GM19193 (cell line): ENCODE measurements around the gene TSPAN8.

Source experiments
- POLR2A ChIP-seq: IDR thresholded peaks from 4 replicates; pipeline ENCODE4 v1.6.1; 2011; ENCODE audit not compliant: insufficient read depth, insufficient read length; ENCODE audit errors: extremely low read depth

Gene TSPAN8

GRCh38 chr12:71157601-71158233 lies at the start of gene TSPAN8:
TSS of gene TSPAN8 (minus strand) at chr12:71157999. CDS start at chr12:71157678, 321 bp downstream.
- no peak for TF ChIP-seq POLR2A

DNA sequence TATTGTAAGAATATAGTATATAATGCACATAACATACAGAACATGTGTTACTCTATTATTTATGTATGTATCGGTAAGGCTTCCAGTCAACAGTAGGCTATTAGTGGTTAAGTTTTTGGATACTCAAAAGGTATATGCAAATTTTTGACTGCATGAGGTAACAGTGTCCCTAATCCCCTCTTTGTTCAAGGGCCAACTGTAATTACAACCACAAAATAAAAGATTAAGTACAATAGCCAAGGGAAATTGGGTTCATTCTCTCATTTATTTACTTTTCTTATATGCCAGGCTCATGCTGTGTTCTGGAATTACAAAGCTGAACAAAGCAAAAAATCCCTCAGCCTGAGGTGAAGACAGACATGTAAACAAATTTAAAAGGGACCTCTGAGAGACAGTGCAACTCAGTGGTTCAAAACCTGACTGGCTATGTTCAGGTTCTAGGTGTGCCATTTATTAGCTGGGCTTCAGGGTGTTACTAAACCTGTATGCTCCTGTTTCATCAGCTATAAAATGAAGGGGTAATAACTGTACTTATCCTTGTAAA lies 43.4 kb upstream of the TSPAN8 start:
- TF ChIP-seq POLR2A = no peak

DNA sequence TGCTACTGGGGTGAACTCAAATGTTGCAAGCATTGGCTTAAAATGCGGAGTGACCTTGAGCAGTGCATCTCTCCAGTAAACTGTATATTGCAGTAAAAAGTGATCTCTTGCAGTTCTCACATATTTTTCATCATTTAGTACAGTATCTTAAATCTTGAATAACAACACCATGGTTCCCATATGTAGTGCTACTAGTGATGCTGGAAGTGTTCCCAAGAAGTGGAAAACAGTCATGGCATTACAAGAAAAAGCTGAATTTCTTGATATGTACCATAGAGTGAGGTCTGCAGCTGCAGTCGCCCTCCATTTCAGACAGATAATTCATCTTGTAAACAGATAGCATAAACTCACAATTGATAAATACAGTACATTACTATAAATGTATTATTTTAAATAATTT lies 42.9 kb upstream of the TSPAN8 start:
- TF ChIP-seq POLR2A = no peak

GRCh38 chr12:71197460-71197859 lies 39.7 kb upstream of the TSPAN8 start:
- no peak for TF ChIP-seq POLR2A

GRCh38 chr12:71195338-71195896 lies 37.6 kb upstream of the TSPAN8 start:
- no peak for TF ChIP-seq POLR2A

DNA sequence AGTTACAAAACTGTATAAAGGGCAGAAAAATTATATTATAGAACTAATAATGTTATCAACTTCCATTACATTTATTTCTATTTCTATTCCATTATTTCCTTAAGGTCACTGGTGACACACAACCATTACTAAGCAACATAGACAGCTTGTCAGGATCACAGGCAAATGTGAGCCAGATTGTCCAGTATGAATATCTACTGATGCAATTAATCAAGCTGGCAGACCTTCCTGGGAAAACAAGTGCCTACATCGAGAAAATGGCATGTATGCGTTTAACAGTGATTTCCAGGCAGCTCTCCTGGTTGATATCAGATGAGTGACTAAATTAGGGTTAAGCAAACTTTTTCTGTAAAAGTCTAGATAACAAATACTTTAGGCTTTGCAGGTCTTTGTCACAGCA lies 36.9 kb upstream of the TSPAN8 start:
- TF ChIP-seq POLR2A = no peak

DNA sequence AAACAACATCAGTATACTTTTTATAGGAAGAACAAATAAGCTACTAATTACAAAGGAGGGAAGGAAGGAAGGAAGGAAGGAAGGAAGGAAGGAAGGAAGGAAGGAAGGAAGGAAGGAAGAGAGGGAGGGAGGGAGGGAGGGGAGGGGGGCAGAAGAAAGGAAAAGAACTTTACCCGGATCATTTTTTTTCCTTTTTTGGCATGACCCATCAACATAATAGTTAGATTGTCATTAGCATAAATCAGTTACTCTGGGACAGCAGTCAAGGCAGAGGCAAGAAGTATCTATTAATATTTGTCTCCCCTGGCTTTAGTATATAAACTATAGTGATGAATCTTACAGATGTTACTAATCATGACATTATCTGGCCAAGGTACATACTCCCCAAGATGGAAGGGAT lies 35.2 kb upstream of the TSPAN8 start:
- no peak for TF ChIP-seq POLR2A

DNA sequence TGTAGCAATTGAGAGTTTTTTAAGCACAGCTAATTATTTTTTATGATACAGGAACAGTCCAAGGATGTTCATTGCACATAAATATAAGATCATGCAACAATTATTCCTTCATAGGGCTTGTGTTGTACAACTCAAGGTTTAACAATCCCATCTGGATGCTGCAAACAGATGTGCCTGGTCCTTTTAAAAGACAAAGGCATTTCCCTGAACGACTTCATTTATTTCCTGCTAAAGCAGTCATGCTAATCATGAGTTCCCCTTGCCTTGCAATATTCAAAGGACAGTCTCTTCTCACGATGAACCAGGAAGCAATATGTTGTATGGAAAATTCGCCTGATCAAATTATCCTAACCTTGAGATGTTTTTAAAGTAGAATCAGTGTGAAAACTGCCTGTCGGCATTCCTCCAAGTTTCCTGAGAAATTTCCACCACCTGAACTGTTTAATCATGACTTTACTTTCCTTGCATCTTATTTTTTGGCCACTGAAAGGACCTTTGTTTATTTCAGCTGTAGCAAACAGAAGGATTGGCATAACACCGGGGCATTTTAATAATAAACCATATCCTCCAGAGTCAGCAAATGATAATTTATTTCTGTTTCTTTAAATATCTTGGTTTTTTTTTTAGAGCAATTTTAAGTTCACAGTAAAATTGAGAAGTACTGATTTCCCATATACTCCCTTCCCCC lies 33.9 kb upstream of the TSPAN8 start:
- TF ChIP-seq POLR2A = no peak

- no peak for TF ChIP-seq POLR2A
Measured at GRCh38 chr12:71190822-71191221, 33.0 kb upstream of the TSPAN8 start.

GRCh38 chr12:71187379-71187778 lies 29.6 kb upstream of the TSPAN8 start:
- TF ChIP-seq POLR2A = no peak

GRCh38 chr12:71186571-71187288 lies 28.9 kb upstream of the TSPAN8 start:
- no peak for TF ChIP-seq POLR2A

DNA sequence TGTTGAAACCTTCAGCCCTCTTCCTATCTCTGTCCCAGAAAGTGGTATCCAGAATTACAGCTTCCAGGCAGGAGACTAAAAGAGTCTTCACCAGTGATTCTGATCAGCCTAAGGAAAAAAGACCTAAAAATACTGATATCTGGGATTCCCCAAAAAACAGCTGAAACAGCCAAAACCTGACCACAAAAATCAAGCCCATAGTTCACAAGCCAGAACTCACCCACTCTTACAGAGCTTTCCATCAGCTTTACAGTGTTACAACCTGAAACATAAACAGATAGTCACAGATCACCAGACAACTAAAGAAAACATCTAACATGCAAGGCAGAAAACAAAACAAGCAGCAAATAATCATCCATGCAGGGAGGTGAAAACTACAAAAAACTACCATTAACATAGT lies 26.0 kb upstream of the TSPAN8 start:
- TF ChIP-seq POLR2A = no peak

GRCh38 chr12:71183018-71183417 lies 25.2 kb upstream of the TSPAN8 start:
- TF ChIP-seq POLR2A = no peak

GRCh38 chr12:71178162-71178561 lies 20.4 kb upstream of the TSPAN8 start:
- TF ChIP-seq POLR2A = no peak

DNA sequence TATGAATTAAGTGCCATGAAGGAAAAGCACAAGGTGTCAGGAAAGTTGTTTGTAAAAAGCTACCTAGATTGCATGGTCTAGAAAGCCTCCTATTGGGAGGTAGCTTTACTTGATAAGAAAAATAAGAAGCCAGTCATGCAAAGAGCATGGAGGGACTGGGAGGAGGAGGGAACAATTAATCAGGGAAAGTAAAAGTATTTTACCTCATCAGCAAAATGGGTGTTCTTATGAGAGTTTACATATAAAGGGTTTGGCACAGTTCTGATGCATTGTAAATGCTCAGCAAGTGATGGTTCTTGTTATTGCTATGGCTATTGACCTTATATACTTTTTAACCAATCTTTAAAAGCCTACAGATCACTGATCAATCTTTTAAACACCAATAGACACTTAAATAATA lies 17.0 kb upstream of the TSPAN8 start:
- no peak for TF ChIP-seq POLR2A

DNA sequence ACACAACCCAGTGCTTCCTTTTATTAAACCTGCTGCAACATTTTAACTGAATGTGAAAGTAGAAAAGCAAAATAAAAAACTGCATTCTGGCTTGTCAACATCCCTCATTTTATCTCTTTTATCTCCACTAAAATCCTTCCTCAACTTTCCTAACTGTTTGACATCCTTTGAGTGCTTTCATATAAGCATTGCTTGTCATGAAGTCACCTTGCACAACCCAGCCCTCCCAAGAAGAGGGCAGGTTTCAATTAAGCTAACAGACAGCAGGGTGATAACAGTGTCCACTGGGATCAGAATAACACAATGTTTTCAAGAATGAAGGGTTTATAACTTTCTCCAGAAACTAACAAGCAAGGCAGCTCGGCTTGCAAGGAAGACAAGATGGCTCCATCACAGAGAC lies 16.3 kb upstream of the TSPAN8 start:
- TF ChIP-seq POLR2A = no peak

DNA sequence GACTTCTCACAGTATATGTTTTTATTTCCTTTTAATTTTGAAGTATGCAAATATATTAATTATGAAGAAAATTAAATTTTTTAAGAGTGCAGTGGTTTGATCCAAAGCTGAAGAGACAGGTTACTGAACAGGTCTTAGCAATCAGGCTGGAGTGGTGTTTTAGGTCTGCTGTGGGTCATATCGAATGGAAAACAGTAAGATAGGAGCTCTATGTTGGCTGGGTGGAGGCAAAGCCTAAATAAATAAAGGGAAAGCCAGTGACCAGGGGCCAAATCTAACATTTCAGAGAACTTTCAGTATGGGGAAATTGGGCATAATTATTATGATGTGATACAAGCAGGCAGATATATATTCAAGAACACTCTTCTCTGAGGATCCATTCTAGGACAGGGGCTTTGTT lies 12.7 kb upstream of the TSPAN8 start:
- no peak for TF ChIP-seq POLR2A
